Uterus (tissue), 4 donors: Measurements from ENCODE around the gene UBASH3A. TPM values are rescaled to one million over a fixed set of nuclear protein-coding genes. Genes with fewer than 3 reads are reported as not detected.

Experiments
- DNase-seq, 2 donors: peaks; one replicate each; pipeline ENCODE4 v3.0.0-alpha.2; 2019 to 2020
- H3K27ac ChIP-seq, 2 donors: fragments of 200-600 bp; sonication (generic); 1 replicate in 1 of 2; 2 replicates in 1 of 2; pipeline ENCODE4 v1.5.1; 2016 to 2018
- H3K27me3 ChIP-seq, 2 donors: fragments of 200-600 bp; sonication (generic); one replicate each; pipeline ENCODE4 v1.5.1; 2018 to 2019; ENCODE audit warnings: control low read depth in 1 of 2
- H3K36me3 ChIP-seq, 2 donors: fragments of 200-600 bp; sonication (generic); one replicate each; pipeline ENCODE4 v1.5.1; 2019; ENCODE audit warnings: control low read depth in 1 of 2
- H3K4me1 ChIP-seq, 2 donors: fragments of 200-600 bp; sonication (generic); one replicate each; pipeline ENCODE4 v1.5.1; 2018 to 2019; ENCODE audit warnings: control low read depth in 1 of 2
- H3K4me3 ChIP-seq, 2 donors: fragments of 200-600 bp; sonication (generic); 1 replicate in 1 of 2; 2 replicates in 1 of 2; pipeline ENCODE4 v1.5.1; 2018 to 2019; ENCODE audit warnings: mild to moderate bottlenecking in 1 of 2
- H3K9me3 ChIP-seq, 2 donors: fragments of 200-600 bp; sonication (generic); one replicate each; pipeline ENCODE4 v1.5.1; 2019; ENCODE audit warnings: control low read depth in 1 of 2
- CTCF ChIP-seq, 4 experiments: fragments of 200-600 bp in 2 of 4; fragments of 450-650 bp in 2 of 4; sonication (generic) in 2 of 4; IDR thresholded peaks; one replicate each; pipeline ENCODE4 v1.5.1; 2016 to 2019; ENCODE audit warnings: antibody characterized with exemption in 4 of 4, mild to moderate bottlenecking in 2 of 4, moderate library complexity in 1 of 4
- POLR2A ChIP-seq, 2 donors: fragments of 450-650 bp; IDR thresholded peaks; one replicate each; pipeline ENCODE4 v1.6.1; 2016; ENCODE audit warnings: antibody characterized with exemption in 2 of 2, mild to moderate bottlenecking in 1 of 2, moderate library complexity in 1 of 2
- intact Hi-C: fragments of 100-400 bp; cut with DNase I; formaldehyde crosslinking; loops from one replicate; pipeline ENCODE4 v1.15.1; 2023; ENCODE audit warnings: low total_unique reads
- total RNA-seq, 4 donors: library from RNA; depleted of rRNA in 3 of 4; stranded (reverse); fragments of >200 nt in 3 of 4; gene quantifications; one replicate each; pipeline versions ENCODE4 v1.1.0 to v1.2.4, GENCODE V29; 2014 to 2023
- donor health status: DM: yes; HTN: yes; CAD: no.

Gene UBASH3A
- total RNA-seq, 4 donors from 2014 or later = 0.79 to 1.0 TPM; not detected in 2

DNA sequence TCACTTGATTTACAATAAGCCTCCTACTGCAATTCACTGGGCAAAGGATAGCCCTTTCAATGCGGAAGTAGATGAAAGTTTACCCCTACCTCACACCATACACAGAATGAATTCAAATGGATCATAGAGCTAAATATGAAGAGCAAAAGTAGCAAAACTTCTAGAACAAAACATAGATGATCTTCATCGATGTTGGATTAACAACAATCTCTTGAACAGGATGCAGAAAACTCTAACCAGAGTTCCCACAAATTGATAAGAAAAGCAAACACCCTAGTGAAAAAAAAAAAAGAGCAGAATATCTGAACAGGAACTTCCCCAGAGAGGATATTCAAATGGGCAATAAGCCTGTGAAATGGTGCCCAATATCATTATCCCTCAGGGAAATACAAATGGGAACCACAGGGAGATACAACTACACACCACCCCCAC lies 1.9 kb upstream of the UBASH3A start:
- Histone ChIP-seq H3K4me1 (no peaks in the 10 kb centered on the region), H3K27ac (no peak overlapping the region), H3K27me3 (no peaks in the 10 kb centered on the region), H3K36me3 (no peaks in the 10 kb centered on the region), H3K4me3 (no peak overlapping the region), H3K9me3 (no peaks in the 10 kb centered on the region)
- DNase-seq = no peak
- intact Hi-C loops = no loop called here
- TF ChIP-seq POLR2A (IDR thresholded peaks at IDR 0.05) = no peak
- no peak for TF ChIP-seq CTCF (IDR thresholded peaks at IDR 0.05)

GRCh38 chr21:42404539-42404938 lies 837 bp downstream of the UBASH3A start:
- H3K27me3 ChIP-seq = no peaks in the 10 kb centered on the region
- no peak for DNase-seq
- no peaks in the 10 kb centered on the region for H3K9me3 ChIP-seq
- H3K36me3 ChIP-seq = no peaks in the 10 kb centered on the region
- no peaks in the 10 kb centered on the region for H3K4me1 ChIP-seq
- no peak overlapping the region for H3K4me3 ChIP-seq
- intact Hi-C loops = no loop called here
- no peak overlapping the region for H3K27ac ChIP-seq
- TF ChIP-seq CTCF (IDR thresholded peaks at IDR 0.05) (no peak), POLR2A (IDR thresholded peaks at IDR 0.05) (no peak)

DNA sequence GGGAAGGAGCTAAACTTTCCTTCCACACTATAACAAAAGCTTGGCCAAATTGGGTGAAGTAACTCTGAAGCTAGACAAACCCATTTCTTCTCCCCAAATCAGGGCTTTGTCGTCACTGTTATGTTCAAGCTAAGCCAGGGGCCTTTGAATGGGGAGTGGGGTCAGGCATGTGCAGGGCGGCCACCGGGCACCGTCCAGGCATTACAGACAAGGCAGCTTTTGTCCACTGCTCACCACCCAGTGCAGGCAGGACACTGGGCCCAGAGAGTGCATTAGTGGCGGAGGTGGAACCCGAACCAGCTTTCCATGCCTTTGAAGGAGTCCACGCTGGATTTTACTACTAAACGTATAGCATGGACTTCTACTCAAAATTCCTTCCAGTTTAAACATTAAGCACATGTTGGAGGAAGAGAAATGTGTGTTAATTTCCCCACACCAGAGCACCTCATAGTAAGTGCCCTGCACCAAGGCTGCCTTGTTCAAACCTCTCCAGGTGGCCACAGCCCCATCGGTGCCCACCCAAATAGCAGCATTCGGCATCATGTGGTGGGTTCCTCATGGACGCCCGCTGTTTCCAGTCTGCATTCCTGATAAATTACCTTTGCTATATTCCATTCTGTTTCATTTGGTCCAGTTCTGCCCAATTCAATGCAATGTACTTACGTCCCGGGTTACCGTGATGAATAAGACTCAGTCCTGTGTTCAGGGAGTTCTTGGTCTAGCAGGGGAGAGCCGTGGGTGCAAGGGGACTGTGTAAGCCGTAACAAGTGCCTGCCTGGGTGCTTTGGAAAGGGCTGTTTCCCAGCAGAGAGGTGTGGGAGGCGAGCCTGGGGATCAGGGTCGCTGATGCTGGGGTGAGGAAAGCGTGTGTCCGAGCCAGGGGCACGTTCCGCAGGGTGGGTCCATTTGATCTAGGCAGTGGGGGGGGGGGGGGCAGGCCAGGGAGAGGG lies 1.6 kb downstream of the UBASH3A start:
- intact Hi-C loops = no loop called here
- Histone ChIP-seq H3K4me3 (no peak overlapping the region), H3K27ac (no peak overlapping the region), H3K27me3 (no peaks in the 10 kb centered on the region), H3K4me1 (no peaks in the 10 kb centered on the region), H3K36me3 (no peaks in the 10 kb centered on the region), H3K9me3 (no peaks in the 10 kb centered on the region)
- no peak for TF ChIP-seq CTCF (IDR thresholded peaks at IDR 0.05)
- DNase-seq = no peak

- H3K4me3 ChIP-seq = no peak overlapping the region
- no peak overlapping the region for H3K27ac ChIP-seq
- no peaks in the 10 kb centered on the region for H3K27me3 ChIP-seq
- no peaks in the 10 kb centered on the region for H3K36me3 ChIP-seq
- H3K9me3 ChIP-seq = no peaks in the 10 kb centered on the region
- H3K4me1 ChIP-seq = no peaks in the 10 kb centered on the region
- DNase-seq = no peak
- intact Hi-C loops = no loop called here
- TF ChIP-seq POLR2A (IDR thresholded peaks at IDR 0.05) (no peak), CTCF (IDR thresholded peaks at IDR 0.05) (no peak)
Observed at GRCh38 chr21:42406201-42406621, 2.5 kb downstream of the UBASH3A start.

GRCh38 chr21:42406866-42407265 lies 3.2 kb downstream of the UBASH3A start:
- Histone ChIP-seq H3K36me3 (no peaks in the 10 kb centered on the region), H3K27me3 (peaks cover 0 to 5% of the 10 kb centered on the region in 2 donors), H3K4me3 (no peak overlapping the region), H3K4me1 (no peaks in the 10 kb centered on the region), H3K27ac (no peak overlapping the region), H3K9me3 (no peaks in the 10 kb centered on the region)
- intact Hi-C loops = no loop called here
- no peak for DNase-seq
- TF ChIP-seq POLR2A (IDR thresholded peaks at IDR 0.05) (no peak), CTCF (IDR thresholded peaks at IDR 0.05) (no peak)
